ENCODE measurements around the gene EML1.

GRCh38 chr14:99781091-99781490 is 12.1 kb upstream of the EML1 start:
- no peak for TF ChIP-seq CTCF (conservative IDR thresholded peaks at IDR 0.05; ENCODE audit: low read length)
- TF ChIP-seq EZH2phosphoT487 (IDR thresholded peaks at IDR 0.05; ENCODE audit: borderline replicate concordance, low read depth, low read length) = no peak
